HG03025 (cell line): ENCODE measurements around the gene NKX2-2.

Source experiments
- ATAC-seq: cut with Tn5 transposase; IDR thresholded peaks from one replicate; pipeline ENCODE4 v1.9.1; 2021; ENCODE audit warnings: mild to moderate bottlenecking, moderate library complexity; ENCODE audit not compliant: unreplicated experiment, low FRiP score

The NKX2-2 gene

GRCh38 chr20:21522481-21523280 is 8.8 kb upstream of the NKX2-2 start:
- no peak for ATAC-seq

- ATAC-seq = no peak
These were observed 8.0 kb upstream of the NKX2-2 start for GRCh38 chr20:21521596-21522480.

GRCh38 chr20:21520702-21521595 is 7.1 kb upstream of the NKX2-2 start:
- no peak for ATAC-seq

GRCh38 chr20:21519136-21519584 is 5.3 kb upstream of the NKX2-2 start:
- no peak for ATAC-seq

GRCh38 chr20:21518292-21518991 is 4.6 kb upstream of the NKX2-2 start:
- no peak for ATAC-seq

- no peak for ATAC-seq
These were observed 3.9 kb upstream of the NKX2-2 start for GRCh38 chr20:21517566-21518277.

GRCh38 chr20:21516861-21517565 is 3.1 kb upstream of the NKX2-2 start:
- no peak for ATAC-seq

- no peak for ATAC-seq
These were observed 2.3 kb upstream of the NKX2-2 start for GRCh38 chr20:21516180-21516567.

GRCh38 chr20:21515300-21516179 is 1.7 kb upstream of the NKX2-2 start:
- ATAC-seq = no peak

GRCh38 chr20:21514553-21515251 is 838 bp upstream of the NKX2-2 start:
- ATAC-seq = no peak

GRCh38 chr20:21513181-21513663 is 642 bp downstream of the NKX2-2 start:
- ATAC-seq = no peak

GRCh38 chr20:21512634-21513180 is 1.2 kb downstream of the NKX2-2 start:
- ATAC-seq = no peak

- no peak for ATAC-seq
These were observed 1.8 kb downstream of the NKX2-2 start for GRCh38 chr20:21511850-21512633.

- no peak for ATAC-seq
These were observed 2.4 kb downstream of the NKX2-2 start for GRCh38 chr20:21511485-21511849.

- no peak for ATAC-seq
These were observed 3.2 kb downstream of the NKX2-2 start for GRCh38 chr20:21510414-21511384.
